Breast epithelium (tissue), 3 donors: ENCODE data around the gene SEPHS1.

ENCODE experiments used
- POLR2A ChIP-seq: fragments of 450-650 bp; IDR thresholded peaks from one replicate; pipeline ENCODE4 v1.6.1; 2016; ENCODE audit warnings: antibody characterized with exemption, mild to moderate bottlenecking, moderate library complexity
- TF ChIP-seq, protein P1 (sequence below), 3 donors: fragments of 450-650 bp; IDR thresholded peaks; one replicate each; pipeline ENCODE4 v1.5.1; 2016 to 2017; ENCODE audit warnings: antibody characterized with exemption in 3 of 3, mild to moderate bottlenecking in 3 of 3, moderate library complexity in 3 of 3

DNA sequence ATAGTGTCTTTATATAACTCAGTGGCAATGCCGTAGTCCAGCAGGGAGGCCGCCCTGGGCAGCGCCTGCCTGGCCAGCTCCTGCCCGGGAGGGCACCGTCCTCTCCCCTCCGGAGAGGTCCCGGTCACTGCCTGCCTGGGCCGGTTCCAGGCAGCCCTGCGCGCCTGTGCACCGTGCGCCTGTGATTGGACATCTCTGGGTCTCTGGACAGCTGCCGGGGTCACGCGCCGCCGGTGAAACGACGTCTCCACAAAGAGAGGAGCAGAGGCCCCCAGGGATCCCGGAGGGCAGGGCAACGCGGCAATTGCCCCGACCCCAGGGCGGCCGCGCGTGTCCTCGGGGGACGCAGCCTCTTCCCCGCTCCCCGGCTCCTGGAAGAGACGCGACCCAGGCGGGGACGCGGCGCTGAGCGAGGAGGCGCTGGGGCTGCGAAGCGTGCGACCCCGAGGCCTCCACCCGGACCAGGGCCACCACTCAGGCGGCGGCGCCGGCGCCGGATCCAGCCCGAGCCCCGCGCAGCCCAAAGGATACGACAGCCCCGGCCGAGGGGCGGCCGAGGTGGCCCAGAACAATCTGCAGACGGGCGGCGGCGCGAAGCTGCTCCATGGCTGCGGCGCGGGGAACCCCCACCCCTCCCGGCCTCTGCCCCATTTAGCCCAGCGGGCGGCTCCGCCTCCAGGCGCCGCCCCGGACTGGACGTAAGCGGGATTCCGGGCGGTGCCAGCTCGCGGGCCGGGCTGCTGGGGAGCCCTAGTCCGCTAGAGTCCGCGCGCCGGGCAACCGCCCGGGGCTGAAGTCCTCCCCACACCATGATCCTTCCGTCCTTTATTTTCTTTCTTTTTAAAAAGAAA, 48.4 kb downstream of the SEPHS1 start, which contains the start of gene PHYH:
- TF ChIP-seq, protein P1, sequence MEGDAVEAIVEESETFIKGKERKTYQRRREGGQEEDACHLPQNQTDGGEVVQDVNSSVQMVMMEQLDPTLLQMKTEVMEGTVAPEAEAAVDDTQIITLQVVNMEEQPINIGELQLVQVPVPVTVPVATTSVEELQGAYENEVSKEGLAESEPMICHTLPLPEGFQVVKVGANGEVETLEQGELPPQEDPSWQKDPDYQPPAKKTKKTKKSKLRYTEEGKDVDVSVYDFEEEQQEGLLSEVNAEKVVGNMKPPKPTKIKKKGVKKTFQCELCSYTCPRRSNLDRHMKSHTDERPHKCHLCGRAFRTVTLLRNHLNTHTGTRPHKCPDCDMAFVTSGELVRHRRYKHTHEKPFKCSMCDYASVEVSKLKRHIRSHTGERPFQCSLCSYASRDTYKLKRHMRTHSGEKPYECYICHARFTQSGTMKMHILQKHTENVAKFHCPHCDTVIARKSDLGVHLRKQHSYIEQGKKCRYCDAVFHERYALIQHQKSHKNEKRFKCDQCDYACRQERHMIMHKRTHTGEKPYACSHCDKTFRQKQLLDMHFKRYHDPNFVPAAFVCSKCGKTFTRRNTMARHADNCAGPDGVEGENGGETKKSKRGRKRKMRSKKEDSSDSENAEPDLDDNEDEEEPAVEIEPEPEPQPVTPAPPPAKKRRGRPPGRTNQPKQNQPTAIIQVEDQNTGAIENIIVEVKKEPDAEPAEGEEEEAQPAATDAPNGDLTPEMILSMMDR (IDR thresholded peaks at IDR 0.05) = no peak
- peak; percentile 63 for TF ChIP-seq POLR2A
